Lower leg skin (tissue), 4 donors: Measurements from ENCODE around the gene PDE8A. TPM values are rescaled to one million over a fixed set of nuclear protein-coding genes. Genes with fewer than 3 reads are reported as not detected.

ENCODE experiments used
- DNase-seq, 2 donors: peaks; one replicate each; pipeline ENCODE4 v3.0.0-alpha.2; 2019; ENCODE audit warnings: low spot score in 2 of 2
- H3K4me3 ChIP-seq: fragments of 200-600 bp; sonication (generic); 2 replicates; pipeline ENCODE4 v1.5.1; 2017; ENCODE audit warnings: mild to moderate bottlenecking, low read depth; ENCODE audit not compliant: poor library complexity, severe bottlenecking
- CTCF ChIP-seq, 3 donors: fragments of 450-650 bp; IDR thresholded peaks; one replicate each; pipeline ENCODE4 v1.5.1; 2016; ENCODE audit warnings: antibody characterized with exemption in 3 of 3, mild to moderate bottlenecking in 3 of 3, moderate library complexity in 2 of 3
- POLR2A ChIP-seq, 2 donors: fragments of 450-650 bp; IDR thresholded peaks; one replicate each; pipeline ENCODE4 v1.6.1; 2016 to 2017; ENCODE audit warnings: antibody characterized with exemption in 2 of 2, mild to moderate bottlenecking in 1 of 2, moderate library complexity in 1 of 2
- WGBS, 2 donors: methylation state at CpG; one replicate each; pipeline ENCODE4 v1.1.5; 2018; 5-methylcytosine and 5-hydroxymethylcytosine counted together
- intact Hi-C: fragments of 100-400 bp; cut with DNase I; formaldehyde crosslinking; loops from one replicate; pipeline ENCODE4 v1.15.0; 2023; ENCODE audit warnings: low total_unique reads
- total RNA-seq, 4 donors: library from RNA; depleted of rRNA; stranded (reverse); fragments of >200 nt; gene quantifications; one replicate each; pipeline ENCODE4 v1.1.0, GENCODE V29; 2016

PDE8A gene
- total RNA-seq, 4 donors from 2014 or later, result 14.7 to 23.1 (median 19.4) TPM

DNA sequence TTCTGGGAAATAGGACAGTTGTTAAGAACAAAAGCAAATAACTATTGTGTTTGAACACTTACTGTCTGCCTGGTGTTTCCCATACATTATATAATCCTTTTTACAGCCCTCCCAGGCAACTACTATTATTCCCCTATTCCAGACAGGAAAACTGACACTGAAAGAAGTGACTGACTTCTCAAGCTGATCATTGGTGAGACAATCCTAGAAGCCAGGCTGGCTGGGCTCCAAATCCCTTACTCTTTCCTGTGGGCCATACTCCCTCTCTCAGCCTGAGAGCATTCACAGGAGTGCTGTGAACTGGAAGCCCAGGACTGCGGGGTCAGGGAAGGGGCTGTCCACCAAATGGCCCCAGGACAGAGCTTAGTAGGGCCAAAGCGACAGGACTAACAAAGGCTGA, 39.2 kb upstream of the PDE8A start:
- intact Hi-C loops, result no loop called here
- 83 to 87% methylated on average over 2 of the region's 2 CpGs for WGBS, 2 donors
- H3K4me3 ChIP-seq, result no peak overlapping the region

GRCh38 chr15:84944311-84944710, 37.3 kb upstream of the PDE8A start:
- intact Hi-C loops, result no loop called here
- DNase-seq, result no peak
- H3K4me3 ChIP-seq, result no peak overlapping the region
- WGBS, 2 donors, result 77 to 94% methylated on average over 10 of the region's 10 CpGs
- TF ChIP-seq POLR2A (IDR thresholded peaks at IDR 0.05) (no peak), CTCF (IDR thresholded peaks at IDR 0.05) (no peak)

More for the DNA sequence above, 39.2 kb upstream of the PDE8A start:
- TF ChIP-seq POLR2A (IDR thresholded peaks at IDR 0.05) (no peak), CTCF (IDR thresholded peaks at IDR 0.05) (no peak)
- DNase-seq, result no peak

- H3K4me3 ChIP-seq, result no peak overlapping the region
- no peak for DNase-seq
- intact Hi-C loops, result no loop called here
- TF ChIP-seq POLR2A (IDR thresholded peaks at IDR 0.05), result no peak
- no peak for TF ChIP-seq CTCF (IDR thresholded peaks at IDR 0.05)
- 87 to 92% methylated on average over 11 of the region's 11 CpGs for WGBS, 2 donors
Measured at GRCh38 chr15:84944861-84945260, 36.8 kb upstream of the PDE8A start.

DNA sequence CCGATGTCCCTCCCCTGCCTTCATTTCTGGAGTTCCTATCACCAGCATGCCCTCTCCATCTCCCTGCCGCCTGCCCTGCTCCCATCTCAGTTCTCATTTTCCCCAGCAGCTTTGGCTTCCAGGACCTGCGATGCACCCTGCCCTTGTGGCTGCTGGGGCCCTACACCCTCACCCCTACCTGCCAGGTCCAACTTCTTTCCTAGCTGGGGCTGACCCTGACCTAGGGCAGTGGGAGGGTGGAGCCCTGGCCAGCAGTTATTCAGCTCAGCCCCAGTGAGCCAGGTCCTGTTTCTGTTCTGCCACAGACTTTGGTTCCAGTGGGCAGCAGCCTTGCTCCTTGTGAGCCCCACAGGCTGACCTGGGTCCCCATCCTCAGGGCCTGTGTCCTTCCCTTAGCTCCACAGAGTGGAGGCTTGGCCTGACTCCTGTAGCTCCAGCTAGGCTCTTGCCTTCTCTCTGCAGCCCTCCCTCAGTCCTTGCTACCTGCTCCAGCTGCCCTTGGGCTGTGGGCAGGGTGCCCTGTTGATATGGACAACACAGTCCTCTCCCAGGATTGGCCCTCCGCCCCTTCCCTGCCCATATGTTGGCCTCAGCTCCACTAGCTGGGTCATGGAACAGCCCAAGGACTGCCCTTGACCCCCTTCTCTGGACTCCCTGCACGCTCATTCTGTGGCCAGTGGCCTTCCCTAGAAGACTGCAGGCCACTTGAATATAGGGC, 34.7 kb upstream of the PDE8A start:
- intact Hi-C loops, result no loop called here
- DNase-seq, result no peak
- 88 to 90% methylated on average over 5 of the region's 5 CpGs for WGBS, 2 donors
- TF ChIP-seq CTCF (IDR thresholded peaks at IDR 0.05), result no peak
- TF ChIP-seq POLR2A (IDR thresholded peaks at IDR 0.05), result no peak
- no peak overlapping the region for H3K4me3 ChIP-seq

DNA sequence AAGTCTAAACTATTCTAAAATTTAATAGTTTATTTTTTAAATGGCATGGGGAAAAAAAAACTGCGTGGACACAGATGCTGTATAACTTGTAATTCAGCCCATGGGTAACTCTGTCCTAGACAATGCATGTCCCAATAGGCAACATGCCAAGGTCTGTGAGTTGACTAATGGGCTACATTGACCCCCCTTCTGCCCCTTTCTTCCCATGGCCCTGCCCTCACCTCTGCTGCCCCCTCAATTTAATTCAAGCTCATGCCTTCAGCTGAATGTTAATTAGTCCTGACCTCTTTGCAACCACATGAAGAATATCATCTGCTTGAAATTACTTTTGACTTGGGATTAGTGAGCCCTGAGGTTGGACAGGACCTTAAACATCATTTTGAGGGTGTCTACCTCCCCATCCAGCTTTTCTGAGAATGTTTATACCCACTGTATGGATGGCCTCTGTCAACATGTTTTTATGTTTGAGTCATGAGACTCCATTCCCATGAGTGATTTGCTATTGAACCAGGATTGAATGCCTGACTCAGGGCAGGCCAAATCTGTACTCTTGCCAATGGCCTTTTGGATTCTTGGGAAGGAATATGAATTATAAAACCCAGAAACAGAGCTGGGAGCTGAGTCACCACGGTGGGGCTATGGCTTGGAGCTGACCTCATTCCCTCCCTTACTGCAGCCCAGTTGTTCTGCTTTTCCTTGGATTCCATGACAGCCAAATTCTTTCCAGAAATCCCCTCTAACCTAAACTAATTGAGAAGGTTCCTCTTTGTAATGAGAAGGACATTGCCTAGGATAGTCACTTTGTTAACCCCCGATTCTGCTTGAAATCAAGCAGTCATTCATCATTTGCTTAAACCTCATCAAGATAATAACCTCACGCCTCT, 33.5 kb upstream of the PDE8A start:
- peak in 1 of 2 donors; percentile 46 for DNase-seq
- TF ChIP-seq CTCF (IDR thresholded peaks at IDR 0.05) (no peak), POLR2A (IDR thresholded peaks at IDR 0.05) (no peak)

More for the DNA sequence above, 33.5 kb upstream of the PDE8A start:
- intact Hi-C loops, result no loop called here
- no peak overlapping the region for H3K4me3 ChIP-seq
- 53 to 60% methylated on average over 4 of the region's 4 CpGs for WGBS, 2 donors
